Measurements from ENCODE around the gene VGLL2.
A peak's percentile ranks its signal among the peaks of the same experiment; 100 is the strongest.

DNA sequence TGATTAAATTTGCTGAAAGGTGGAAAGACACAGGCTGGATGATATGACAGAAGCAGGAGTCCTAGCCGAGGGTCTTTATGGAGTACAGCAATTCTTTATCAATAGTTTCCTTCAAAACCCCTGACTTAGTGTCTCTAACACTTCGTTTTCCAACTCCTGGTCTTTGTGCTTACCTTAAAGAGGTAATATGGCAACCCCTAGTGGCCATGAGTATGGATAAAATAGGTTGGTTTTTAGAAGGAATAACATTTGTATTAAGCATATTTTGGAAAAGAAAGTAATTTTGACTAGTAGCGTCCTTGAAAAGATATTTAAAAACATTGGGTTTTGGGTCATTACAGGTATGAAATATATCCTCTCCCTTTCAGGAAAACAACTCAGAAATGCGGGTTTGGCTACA, 51.9 kb downstream of the VGLL2 start:
- TF ChIP-seq, protein P1, sequence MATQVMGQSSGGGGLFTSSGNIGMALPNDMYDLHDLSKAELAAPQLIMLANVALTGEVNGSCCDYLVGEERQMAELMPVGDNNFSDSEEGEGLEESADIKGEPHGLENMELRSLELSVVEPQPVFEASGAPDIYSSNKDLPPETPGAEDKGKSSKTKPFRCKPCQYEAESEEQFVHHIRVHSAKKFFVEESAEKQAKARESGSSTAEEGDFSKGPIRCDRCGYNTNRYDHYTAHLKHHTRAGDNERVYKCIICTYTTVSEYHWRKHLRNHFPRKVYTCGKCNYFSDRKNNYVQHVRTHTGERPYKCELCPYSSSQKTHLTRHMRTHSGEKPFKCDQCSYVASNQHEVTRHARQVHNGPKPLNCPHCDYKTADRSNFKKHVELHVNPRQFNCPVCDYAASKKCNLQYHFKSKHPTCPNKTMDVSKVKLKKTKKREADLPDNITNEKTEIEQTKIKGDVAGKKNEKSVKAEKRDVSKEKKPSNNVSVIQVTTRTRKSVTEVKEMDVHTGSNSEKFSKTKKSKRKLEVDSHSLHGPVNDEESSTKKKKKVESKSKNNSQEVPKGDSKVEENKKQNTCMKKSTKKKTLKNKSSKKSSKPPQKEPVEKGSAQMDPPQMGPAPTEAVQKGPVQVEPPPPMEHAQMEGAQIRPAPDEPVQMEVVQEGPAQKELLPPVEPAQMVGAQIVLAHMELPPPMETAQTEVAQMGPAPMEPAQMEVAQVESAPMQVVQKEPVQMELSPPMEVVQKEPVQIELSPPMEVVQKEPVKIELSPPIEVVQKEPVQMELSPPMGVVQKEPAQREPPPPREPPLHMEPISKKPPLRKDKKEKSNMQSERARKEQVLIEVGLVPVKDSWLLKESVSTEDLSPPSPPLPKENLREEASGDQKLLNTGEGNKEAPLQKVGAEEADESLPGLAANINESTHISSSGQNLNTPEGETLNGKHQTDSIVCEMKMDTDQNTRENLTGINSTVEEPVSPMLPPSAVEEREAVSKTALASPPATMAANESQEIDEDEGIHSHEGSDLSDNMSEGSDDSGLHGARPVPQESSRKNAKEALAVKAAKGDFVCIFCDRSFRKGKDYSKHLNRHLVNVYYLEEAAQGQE (IDR thresholded peaks at IDR 0.05; ENCODE audit: low read depth) = no peak
- TF ChIP-seq FOXM1 (IDR thresholded peaks at IDR 0.05; ENCODE audit: borderline replicate concordance, low read depth) (no peak), EP300 (IDR thresholded peaks at IDR 0.05; ENCODE audit: borderline replicate concordance) (no peak), RAD21 (IDR thresholded peaks at IDR 0.05; ENCODE audit: low read depth) (peak; percentile 72), TAF1 (IDR thresholded peaks at IDR 0.05; ENCODE audit: low read depth) (no peak), TCF12 (IDR thresholded peaks at IDR 0.05; ENCODE audit: low read depth) (no peak), CEBPB (IDR thresholded peaks at IDR 0.05) (no peak)
- TF ChIP-seq, protein P2, sequence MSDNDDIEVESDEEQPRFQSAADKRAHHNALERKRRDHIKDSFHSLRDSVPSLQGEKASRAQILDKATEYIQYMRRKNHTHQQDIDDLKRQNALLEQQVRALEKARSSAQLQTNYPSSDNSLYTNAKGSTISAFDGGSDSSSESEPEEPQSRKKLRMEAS (IDR thresholded peaks at IDR 0.05) = no peak
- TF ChIP-seq, protein P3, sequence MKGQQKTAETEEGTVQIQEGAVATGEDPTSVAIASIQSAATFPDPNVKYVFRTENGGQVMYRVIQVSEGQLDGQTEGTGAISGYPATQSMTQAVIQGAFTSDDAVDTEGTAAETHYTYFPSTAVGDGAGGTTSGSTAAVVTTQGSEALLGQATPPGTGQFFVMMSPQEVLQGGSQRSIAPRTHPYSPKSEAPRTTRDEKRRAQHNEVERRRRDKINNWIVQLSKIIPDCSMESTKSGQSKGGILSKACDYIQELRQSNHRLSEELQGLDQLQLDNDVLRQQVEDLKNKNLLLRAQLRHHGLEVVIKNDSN (IDR thresholded peaks at IDR 0.05) = no peak

Measured in Ishikawa (cell line).